WI38 (cell line): ENCODE measurements around the gene LAMA1.

Experiments used
- H3K4me3 ChIP-seq: 2 replicates; pipeline ENCODE4 v1.5.1; 2011; ENCODE audit warnings: low read depth, mild to moderate bottlenecking, control low read depth, low read length
- CTCF ChIP-seq: IDR thresholded peaks from 2 replicates; pipeline ENCODE4 v1.5.1; 2012; ENCODE audit warnings: low read depth, mild to moderate bottlenecking, control low read depth, low read length

Gene LAMA1

GRCh38 chr18:7068871-7069590 is 48.6 kb downstream of the LAMA1 start:
- TF ChIP-seq CTCF = no peak
- H3K4me3 ChIP-seq = no peak overlapping the region

- no peak for TF ChIP-seq CTCF
- no peak overlapping the region for H3K4me3 ChIP-seq
Measured at GRCh38 chr18:7066965-7067555, 50.5 kb downstream of the LAMA1 start.

- no peak overlapping the region for H3K4me3 ChIP-seq
- TF ChIP-seq CTCF = no peak
Measured at GRCh38 chr18:7065736-7066135, 51.9 kb downstream of the LAMA1 start.

- TF ChIP-seq CTCF = no peak
- no peak overlapping the region for H3K4me3 ChIP-seq
Measured at GRCh38 chr18:7064346-7064745, 53.3 kb downstream of the LAMA1 start.

- TF ChIP-seq CTCF = no peak
- no peak overlapping the region for H3K4me3 ChIP-seq
Measured at GRCh38 chr18:7062811-7063210, 54.8 kb downstream of the LAMA1 start.

GRCh38 chr18:7062236-7062635 is 55.4 kb downstream of the LAMA1 start:
- H3K4me3 ChIP-seq = no peak overlapping the region
- TF ChIP-seq CTCF = no peak

- TF ChIP-seq CTCF = no peak
- H3K4me3 ChIP-seq = no peak overlapping the region
Measured at GRCh38 chr18:7059276-7059675, 58.3 kb downstream of the LAMA1 start.
